ENCODE data around the gene SNRPF.

- TF ChIP-seq CTCF (conservative IDR thresholded peaks at IDR 0.05 in 1 of 2, IDR thresholded peaks at IDR 0.05 in 1 of 2; ENCODE audit: low read depth in 1 of 2, low read length in 2 of 2) (peak; percentile 23 to 30), EZH2 (IDR thresholded peaks at IDR 0.05; ENCODE audit: low read length, missing control alignments) (no peak)
These were observed 10.0 kb upstream of the SNRPF start for GRCh38 chr12:95848575-95849388.
